ENCODE results near the gene NRROS.

- TF ChIP-seq MAFG (CRISPR knock-in tag; IDR thresholded peaks at IDR 0.05) (no peak), RBM22 (optimal IDR thresholded peaks at IDR 0.05; ENCODE audit: low read length) (no peak), POLR2AphosphoS5 (IDR thresholded peaks at IDR 0.05; ENCODE audit: low read depth, low read length) (no peak), SETDB1 (CRISPR knock-in tag; IDR thresholded peaks at IDR 0.05; ENCODE audit: borderline replicate concordance) (no peak; the same call in 1 of the 2 replicates), ZNF788 (CRISPR knock-in tag; IDR thresholded peaks at IDR 0.05; ENCODE audit: borderline replicate concordance) (no peak), TCF7 (IDR thresholded peaks at IDR 0.05; ENCODE audit: low read depth) (no peak), FOXJ3 (CRISPR knock-in tag; IDR thresholded peaks at IDR 0.05; ENCODE audit: borderline replicate concordance) (no peak), ZSCAN29 (CRISPR knock-in tag; conservative IDR thresholded peaks at IDR 0.05) (no peak), STAT5B (CRISPR knock-in tag; IDR thresholded peaks at IDR 0.05) (no peak)
Measured at GRCh38 chr3:196620161-196620604, 19.3 kb upstream of the NRROS start.

All from HepG2 (cell line).